ENCODE data around the gene SPP1. TPM values are rescaled to one million over a fixed set of nuclear protein-coding genes. Genes with fewer than 3 reads are reported as not detected.

Gene SPP1
- total RNA-seq, 1 donor from 2014 or later: 1.1 TPM

DNA sequence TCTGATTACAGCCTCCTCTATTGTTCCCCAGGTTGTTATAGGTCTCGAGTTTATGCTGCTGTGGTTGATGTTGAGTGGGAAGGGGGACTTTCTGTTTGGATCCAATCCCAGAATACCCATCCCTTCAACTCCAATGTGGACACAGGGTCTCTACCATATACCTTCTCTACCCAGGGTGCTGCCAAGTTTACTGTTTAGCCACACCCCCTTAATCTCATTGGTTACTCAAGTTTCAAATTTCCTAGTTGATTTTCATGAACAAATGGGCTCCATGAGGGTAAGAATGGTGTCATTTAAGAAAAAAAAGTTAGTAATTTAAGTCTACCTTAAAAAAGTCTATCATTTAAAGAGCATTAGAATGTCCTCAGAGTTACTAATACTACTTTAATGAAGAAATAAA is 3.6 kb upstream of the SPP1 start:
- no peak for DNase-seq
- TF ChIP-seq CTCF (IDR thresholded peaks at IDR 0.05; ENCODE audit: partially characterized antibody, unreplicated experiment): no peak
- H3K36me3 Mint-ChIP-seq (ENCODE audit: unreplicated experiment): no peaks in the 10 kb centered on the region
- no peaks in the 10 kb centered on the region for H3K9me3 Mint-ChIP-seq (ENCODE audit: unreplicated experiment)
- no peak overlapping the region for H3K27ac Mint-ChIP-seq (ENCODE audit: unreplicated experiment)
- no peaks in the 10 kb centered on the region for H3K27me3 Mint-ChIP-seq (ENCODE audit: unreplicated experiment)
- peaks cover 8% of the 10 kb centered on the region for H3K4me1 Mint-ChIP-seq (ENCODE audit: low read depth, unreplicated experiment)
- no peak overlapping the region for H3K4me3 Mint-ChIP-seq (ENCODE audit: unreplicated experiment)

GRCh38 chr4:87973283-87974169 is 2.0 kb upstream of the SPP1 start:
- H3K4me3 Mint-ChIP-seq (ENCODE audit: unreplicated experiment): peak overlapping the region; percentile 26

GRCh38 chr4:87974856-87975462 is 555 bp upstream of the SPP1 start:
- no peak for DNase-seq
- H3K4me3 Mint-ChIP-seq (ENCODE audit: unreplicated experiment): peak overlapping the region; percentile 53
- no peaks in the 10 kb centered on the region for H3K36me3 Mint-ChIP-seq (ENCODE audit: unreplicated experiment)

More at GRCh38 chr4:87973283-87974169, 2.0 kb upstream of the SPP1 start:
- Mint-ChIP-seq H3K4me1 (ENCODE audit: low read depth, unreplicated experiment) (peaks cover 8% of the 10 kb centered on the region), H3K9me3 (ENCODE audit: unreplicated experiment) (no peaks in the 10 kb centered on the region), H3K27me3 (ENCODE audit: unreplicated experiment) (no peaks in the 10 kb centered on the region), H3K27ac (ENCODE audit: unreplicated experiment) (no peak overlapping the region), H3K36me3 (ENCODE audit: unreplicated experiment) (no peaks in the 10 kb centered on the region)
- DNase-seq: peak; percentile 69
- TF ChIP-seq CTCF (IDR thresholded peaks at IDR 0.05; ENCODE audit: partially characterized antibody, unreplicated experiment): peak; percentile 83

GRCh38 chr4:87977521-87978278 is 2.2 kb downstream of the SPP1 start:
- H3K4me1 Mint-ChIP-seq (ENCODE audit: low read depth, unreplicated experiment): peaks cover 8% of the 10 kb centered on the region
- H3K4me3 Mint-ChIP-seq (ENCODE audit: unreplicated experiment): no peak overlapping the region
- no peaks in the 10 kb centered on the region for H3K27me3 Mint-ChIP-seq (ENCODE audit: unreplicated experiment)
- H3K27ac Mint-ChIP-seq (ENCODE audit: unreplicated experiment): no peak overlapping the region
- DNase-seq: no peak
- no peaks in the 10 kb centered on the region for H3K36me3 Mint-ChIP-seq (ENCODE audit: unreplicated experiment)
- no peaks in the 10 kb centered on the region for H3K9me3 Mint-ChIP-seq (ENCODE audit: unreplicated experiment)
- no peak for TF ChIP-seq CTCF (IDR thresholded peaks at IDR 0.05; ENCODE audit: partially characterized antibody, unreplicated experiment)

More at GRCh38 chr4:87974856-87975462, 555 bp upstream of the SPP1 start:
- Mint-ChIP-seq H3K9me3 (ENCODE audit: unreplicated experiment) (no peaks in the 10 kb centered on the region), H3K4me1 (ENCODE audit: low read depth, unreplicated experiment) (peaks cover 8% of the 10 kb centered on the region), H3K27me3 (ENCODE audit: unreplicated experiment) (no peaks in the 10 kb centered on the region), H3K27ac (ENCODE audit: unreplicated experiment) (peak overlapping the region; percentile 30)
- no peak for TF ChIP-seq CTCF (IDR thresholded peaks at IDR 0.05; ENCODE audit: partially characterized antibody, unreplicated experiment)
